Fibroblast of skin of back (primary cell): ENCODE measurements around the gene FLCN. TPM values are rescaled to one million over a fixed set of nuclear protein-coding genes. Genes with fewer than 3 reads are reported as not detected.
"Not testable (repeated sequence)": the region's sequence is repeated elsewhere in the genome, so short reads cannot be mapped to it uniquely, and the experiment has no call there.

Experiments
- DNase-seq: peaks from one replicate; pipeline ENCODE4 v3.0.0-alpha.2; 2013
- polyA plus RNA-seq, 2 experiments: library from polyadenylated mRNA; unstranded; fragments of 120-200 nt; gene quantifications; one replicate each; pipeline ENCODE4 v1.2.1, GENCODE V29; 2013; ENCODE audit not compliant: insufficient read length in 2 of 2

Gene FLCN, protein sequence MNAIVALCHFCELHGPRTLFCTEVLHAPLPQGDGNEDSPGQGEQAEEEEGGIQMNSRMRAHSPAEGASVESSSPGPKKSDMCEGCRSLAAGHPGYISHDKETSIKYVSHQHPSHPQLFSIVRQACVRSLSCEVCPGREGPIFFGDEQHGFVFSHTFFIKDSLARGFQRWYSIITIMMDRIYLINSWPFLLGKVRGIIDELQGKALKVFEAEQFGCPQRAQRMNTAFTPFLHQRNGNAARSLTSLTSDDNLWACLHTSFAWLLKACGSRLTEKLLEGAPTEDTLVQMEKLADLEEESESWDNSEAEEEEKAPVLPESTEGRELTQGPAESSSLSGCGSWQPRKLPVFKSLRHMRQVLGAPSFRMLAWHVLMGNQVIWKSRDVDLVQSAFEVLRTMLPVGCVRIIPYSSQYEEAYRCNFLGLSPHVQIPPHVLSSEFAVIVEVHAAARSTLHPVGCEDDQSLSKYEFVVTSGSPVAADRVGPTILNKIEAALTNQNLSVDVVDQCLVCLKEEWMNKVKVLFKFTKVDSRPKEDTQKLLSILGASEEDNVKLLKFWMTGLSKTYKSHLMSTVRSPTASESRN
- 16.2 TPM for polyA plus RNA-seq (2013, experiment 1 of 2; ENCODE audit: insufficient read length)
- 18.3 TPM for polyA plus RNA-seq (2013, experiment 2 of 2; ENCODE audit: insufficient read length)

DNA sequence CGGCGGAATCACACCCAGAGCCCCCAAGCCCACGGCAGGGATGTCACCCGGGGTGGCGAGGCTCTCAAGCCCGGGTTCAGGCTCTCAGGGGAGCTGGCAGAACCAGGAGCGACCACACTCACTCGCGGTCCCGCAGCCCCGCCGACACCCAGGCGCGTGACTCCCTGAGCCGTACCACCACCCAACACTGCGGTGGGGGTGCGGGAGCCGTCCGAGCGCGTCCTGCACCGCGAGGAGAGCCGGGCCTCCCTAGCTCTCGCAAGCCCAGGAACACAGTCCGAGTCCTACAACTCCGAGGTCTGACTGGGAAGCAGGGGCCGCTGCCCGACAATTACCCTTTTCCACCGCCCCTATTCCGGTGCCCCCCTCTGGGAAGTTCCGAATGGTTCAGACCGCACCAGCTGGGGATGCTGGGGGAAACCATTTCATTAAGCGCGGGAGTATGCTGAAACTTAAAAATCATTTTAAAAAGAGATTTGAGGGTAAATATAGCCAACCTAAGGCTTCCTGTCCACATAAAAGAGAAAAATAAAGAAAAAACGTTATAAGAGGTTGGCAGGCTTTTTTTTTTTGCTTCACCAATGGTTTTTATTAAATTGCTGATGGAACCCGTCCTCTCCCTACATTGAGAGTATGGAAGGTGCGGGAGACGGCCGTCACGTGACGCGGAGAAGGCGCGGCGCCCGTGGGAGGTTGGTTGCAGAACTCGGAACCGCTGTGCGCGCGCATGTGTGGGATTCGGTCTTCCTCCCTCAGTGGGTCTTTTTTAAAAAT, at the start of gene FLCN:
FLCN (minus strand) TSS at position 143 of the 774 bp plus-strand sequence. CDS start 9,031 bp downstream, outside the sequence.
- peak; percentile 84 for DNase-seq

DNA sequence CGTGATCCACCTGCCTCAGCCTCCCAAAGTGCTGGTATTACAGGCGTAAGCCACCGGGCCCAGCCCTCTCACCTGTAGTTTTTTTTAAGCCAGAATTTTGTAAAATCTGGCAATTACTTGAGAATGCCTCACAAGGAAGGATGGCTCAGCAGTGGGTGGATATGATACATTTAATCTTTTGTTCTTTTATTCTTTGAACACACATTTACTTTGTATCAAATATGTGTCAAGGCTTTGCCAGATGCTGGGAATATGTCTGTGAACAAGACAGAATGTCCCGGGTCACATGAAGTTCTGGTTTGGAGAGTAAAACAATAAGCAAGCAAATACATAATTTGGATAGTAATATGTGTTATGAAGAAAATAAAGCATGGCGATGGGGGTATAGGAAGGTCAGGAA, 49.0 kb upstream of the FLCN start:
- no peak for DNase-seq

DNA sequence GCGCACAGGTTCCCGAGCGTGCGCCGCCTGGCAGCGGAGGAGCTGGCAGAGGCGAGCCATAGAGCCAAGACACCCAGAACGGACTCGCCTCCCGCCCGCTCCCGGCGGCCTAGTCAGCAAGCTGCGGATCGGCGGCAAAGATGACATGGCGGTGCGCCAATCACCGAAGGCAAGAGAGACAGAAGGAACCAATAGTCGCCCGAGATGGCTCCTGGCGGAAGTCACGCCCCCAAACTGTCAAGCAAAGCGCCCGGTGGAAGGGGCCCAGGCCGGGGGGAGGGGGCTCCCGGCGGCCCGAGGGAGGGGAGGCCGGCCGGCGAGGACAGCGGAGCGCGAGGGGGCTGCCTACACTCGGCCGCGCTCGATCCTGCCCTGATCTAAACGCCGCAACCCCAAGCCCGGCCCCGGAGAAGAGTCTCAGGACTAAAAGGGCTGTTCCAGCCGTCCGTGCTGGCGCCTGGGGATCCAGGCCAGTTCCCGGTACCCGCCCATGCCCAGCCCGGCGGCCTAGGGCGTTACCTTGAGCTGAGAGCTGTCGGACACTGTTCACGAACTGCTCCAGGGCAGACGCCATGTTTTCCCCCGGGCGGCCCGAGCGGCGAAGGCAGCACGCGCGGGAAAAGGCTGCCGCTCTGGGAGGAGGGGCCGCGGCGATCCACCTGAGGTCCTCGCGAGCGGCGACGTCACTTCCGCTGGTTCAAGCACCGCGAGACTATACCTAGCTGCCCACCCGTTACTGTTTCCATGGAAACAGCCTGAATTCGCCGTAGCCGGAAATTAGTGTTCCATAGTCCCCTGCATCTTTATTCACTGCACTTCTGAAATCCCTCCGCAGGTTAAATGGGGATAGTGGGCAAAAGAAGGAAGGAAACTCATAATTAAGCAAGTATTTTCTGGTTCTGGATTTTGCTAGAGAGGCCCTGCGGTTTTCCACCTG, 43.9 kb upstream of the FLCN start, which contains the start of gene COPS3:
COPS3 (minus strand) TSS at position 634 of the 937 bp plus-strand sequence; CDS start at position 574, 60 bp downstream.
- peak; percentile 98 for DNase-seq

DNA sequence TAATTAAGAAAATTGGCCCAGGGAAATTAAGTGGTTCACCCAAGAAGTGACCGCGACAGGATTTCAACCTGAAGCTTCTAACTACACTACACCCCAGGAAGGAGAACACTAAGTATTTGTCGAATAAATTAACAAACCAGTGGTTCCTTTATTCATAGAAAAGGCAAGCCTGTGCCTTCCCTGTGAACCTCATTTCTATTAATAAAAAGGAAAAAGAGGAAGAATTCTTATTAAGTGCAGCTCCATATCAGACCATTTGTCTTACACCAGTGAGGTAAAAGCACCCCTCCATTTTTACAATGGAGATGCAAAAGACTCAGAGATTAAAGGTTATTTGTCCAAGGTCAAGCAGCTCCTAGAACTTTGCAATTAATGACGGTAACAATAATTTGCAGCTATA, 42.3 kb upstream of the FLCN start:
- DNase-seq = no peak

DNA sequence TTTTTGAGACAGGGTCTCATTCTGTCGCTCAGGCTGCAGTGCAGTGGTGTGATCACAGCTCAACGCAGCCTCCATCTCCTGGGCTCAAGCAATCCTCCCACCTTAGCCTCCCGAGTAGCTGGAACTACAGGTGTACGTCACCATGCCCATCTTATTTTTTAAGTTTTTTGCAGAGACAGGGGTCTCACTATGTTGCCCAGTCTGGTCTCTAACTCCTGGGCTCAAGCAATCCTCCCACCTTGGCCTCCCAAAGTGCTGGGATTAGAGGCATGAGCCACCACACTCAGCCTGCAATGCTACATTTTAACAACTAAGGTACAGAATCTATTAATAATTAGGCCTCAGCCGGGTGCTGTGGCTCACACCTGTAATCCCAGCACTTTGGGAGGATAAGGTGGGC, 40.5 kb upstream of the FLCN start:
- DNase-seq = not testable (repeated sequence)

DNA sequence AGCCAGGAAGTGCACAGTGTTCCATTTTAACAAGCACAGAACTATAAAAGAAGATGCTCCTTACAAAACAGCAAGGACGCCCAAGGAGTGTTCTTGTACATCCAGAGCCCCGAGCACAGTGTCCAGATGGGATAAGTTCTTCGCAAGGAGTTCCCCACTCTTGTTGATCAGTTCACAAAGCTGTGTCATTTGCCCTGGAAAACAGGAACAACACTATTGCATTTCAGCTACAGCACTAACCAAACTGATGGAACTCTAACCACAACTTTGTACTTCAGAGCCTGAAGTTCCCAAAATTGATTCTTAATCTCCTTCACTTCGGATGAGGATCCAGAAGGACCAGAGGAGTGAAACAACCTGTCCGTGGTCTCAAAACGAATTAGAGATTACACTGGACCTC, 39.0 kb upstream of the FLCN start:
- DNase-seq = no peak

DNA sequence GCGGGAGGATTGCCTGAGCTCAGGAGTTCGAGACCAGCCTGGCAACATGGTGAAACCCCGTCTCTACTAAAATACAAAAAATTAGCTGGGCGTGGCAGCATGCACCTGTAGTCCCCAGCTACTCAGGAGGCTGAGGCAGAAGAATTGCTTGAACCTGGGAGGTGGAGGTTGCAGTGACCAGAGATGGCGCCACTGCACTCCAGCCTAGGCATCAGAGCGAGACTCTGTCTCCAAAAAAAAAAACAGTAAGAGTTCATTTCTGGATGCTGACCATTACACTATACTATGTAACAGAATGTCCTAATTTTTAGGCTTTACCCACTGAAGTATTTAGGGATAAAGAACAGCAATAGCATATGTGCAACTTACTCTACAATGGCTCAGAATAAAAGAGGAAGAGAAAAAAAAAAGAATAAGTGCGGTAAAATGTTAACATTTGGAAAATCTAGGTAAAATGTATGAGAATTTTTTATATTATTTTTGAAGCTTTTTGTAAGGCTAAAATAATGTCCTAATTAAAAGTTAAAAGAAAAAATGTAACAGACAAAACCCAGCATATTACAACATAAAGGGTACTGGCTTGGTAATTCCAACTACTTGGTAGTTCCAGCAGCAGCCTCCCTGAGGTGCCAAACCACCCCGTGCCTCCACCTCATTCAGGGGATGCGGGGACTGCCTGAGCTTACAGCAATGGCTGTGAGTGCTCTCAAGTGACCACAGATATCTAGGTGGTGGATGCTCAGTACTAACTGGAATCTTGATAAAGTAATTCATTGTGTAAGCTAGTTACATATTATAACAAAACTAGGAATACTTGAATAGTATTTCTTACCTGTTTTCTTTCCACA, 33.2 kb upstream of the FLCN start:
- peak; percentile 6 for DNase-seq

DNA sequence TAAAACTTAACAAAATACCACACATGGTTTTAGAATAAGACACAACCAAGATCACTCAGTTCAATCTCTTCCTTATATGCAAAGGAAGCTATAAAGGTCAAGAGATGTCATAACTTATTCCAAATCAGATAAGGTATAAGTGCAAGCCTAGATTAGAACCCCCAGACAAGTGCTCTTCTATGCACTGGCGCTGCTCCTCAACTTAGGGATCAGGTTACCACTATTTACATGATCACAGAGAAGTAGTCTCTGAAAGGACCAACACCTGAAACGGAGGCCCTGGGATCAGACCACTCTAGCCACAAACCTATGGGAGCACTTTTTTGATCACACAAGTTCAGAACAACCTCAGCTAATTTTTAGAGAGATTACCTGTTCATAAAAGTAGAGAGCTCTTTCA, 27.5 kb upstream of the FLCN start:
- DNase-seq = no peak

DNA sequence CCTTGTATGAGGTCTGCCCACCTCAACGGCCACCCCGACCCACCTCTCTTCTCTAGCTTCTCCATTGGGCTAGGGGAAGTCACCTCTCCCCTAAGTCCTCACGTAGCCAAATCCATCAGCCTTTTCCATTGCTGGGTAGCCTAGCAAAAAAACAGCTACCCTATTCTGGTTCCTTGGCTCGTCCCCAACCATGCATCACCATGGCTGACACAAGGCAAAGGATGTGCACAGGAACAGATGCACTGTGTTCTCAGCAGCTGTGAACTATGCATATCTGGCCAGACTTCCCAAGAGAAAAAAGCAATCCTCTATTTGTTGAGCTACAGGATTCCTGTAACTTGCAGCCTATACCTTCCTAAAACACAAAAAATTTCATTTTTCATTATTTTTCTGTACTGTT, 22.0 kb upstream of the FLCN start:
- no peak for DNase-seq

DNA sequence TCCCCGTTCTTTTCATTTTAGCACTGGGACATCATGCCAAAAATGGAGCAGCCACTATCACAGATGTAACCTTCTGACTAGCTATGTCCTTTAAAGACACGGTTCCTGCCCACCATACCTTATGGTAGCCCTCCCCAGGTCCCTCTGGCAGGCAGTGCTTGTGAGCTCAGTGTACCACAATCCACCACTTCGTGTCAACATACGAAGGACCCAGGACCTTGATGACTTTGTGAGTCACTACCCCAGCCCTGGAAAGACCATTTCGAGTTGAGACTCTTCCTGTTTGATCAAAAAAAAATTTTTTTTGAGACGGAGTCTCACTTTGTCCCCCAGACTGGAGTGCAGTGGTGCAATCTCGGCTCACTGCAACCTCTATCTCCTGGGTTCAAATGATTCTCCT, 21.0 kb upstream of the FLCN start:
- DNase-seq = no peak

DNA sequence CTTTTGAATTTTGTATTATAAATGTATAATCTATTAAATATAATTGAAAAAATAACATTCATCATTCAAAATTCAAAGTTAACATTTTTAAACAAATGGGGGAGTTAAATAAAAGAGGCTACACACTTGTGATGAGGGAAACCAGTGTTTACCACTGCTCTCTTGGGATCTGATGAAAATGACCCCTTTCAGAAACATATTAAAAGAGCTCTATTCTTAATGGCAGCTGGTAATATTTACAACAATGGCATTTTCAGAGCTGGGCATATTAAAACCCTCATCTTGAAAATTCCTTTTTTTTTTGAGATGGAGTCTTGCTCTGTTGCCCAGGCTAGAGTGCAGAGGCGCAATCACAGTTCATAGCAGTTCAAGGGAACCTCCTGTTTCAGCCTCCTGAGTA, 19.3 kb upstream of the FLCN start:
- DNase-seq = no peak

DNA sequence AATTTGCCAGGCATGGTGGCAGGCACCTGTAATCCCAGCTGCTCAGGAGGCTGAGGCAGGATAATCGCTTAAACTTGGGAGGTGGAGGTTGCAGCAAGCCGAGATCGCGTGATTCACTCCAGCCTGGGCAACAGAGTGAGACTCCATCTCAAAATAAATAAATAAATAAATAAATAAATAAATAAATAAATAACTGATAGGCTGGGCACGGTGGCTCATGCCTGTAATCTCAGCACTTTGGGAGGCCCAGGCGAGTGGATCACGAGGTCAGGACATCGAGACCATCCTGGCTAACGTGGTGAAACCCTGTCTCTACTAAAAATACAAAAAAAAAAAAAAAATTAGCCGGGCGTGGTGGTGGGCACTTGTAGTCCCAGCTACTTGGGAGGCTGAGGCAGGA, 18.7 kb upstream of the FLCN start:
- not testable (repeated sequence) for DNase-seq

DNA sequence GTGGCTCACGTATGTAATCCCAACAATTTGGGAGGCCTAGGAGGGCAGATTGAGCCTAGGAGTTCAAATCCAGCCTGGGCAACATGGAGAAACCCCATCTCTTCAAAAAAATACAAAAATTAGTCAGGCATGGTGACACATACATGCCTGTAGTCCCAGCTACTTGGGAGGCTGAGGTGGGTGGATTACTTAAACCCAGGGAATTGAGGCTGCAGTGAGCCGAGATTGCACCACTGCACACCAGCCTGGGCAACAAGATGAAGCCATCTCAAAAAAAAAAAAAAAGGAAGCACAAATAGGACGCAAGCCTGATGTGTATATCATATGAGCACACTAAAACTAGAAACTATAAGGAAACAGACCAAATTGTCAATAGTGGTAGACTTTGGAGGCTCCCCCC, 17.1 kb upstream of the FLCN start:
- no peak for DNase-seq

DNA sequence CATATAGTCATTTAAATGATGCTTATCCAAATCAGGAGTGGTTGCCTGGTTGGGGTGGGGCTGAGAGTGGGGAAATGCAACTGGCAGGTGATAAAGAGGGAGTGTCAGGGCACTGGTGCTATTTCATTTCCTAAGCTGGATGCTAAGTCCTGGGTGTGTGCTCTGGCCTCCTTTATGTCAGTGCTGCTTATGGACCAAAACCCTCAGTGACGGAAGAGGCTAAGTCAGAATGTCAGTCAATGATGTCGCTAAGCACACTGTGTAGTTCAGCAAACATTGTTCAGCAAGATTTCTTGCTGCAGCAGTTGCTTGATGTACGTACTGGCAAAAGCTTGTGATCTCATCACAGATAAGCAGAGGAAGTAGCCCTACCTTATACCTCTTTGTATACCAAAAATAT, 16.4 kb upstream of the FLCN start:
- DNase-seq = no peak

DNA sequence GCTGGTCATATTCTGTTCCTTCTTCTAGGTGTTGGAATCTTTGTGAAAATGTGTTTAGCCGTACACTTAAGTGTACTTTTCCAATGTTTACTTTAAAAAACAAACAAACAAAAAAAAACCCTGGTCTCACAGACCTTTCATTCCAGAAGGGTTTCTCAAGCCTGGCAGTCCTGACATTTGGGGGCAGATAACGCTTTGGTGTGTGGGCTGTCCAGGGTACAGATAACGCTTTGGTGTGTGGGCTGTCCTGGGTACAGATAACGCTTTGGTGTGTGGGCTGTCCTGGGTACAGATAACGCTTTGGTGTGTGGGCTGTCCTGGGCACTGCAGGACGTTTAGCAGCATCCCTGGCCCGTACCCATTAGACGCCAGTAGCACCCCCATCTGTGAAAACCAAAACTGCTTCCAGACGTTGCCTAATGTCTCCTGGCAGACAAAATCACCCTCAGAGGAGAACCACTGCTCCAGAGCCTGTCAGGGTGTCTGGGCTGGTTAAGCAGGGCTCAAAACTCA, 15.2 kb upstream of the FLCN start:
- DNase-seq = no peak

DNA sequence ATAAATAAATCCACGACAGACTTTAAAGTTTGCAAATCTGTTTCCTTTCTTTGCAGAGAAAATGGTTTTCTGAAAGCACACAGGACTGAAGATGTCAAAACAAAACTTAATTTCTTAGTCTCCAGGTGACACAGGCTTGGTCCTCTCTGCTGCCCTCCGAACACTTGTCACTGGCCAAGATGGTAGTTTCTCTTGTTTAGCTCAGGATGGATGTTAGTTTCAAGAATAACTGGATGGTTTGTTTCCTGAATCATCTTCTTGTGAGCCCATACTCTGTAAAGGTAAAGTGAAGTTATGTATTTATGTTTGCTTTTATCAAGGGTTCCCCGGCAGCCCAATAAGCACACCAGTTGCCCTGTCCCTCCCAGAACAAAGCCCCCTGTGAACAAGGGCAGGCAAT, 9.9 kb upstream of the FLCN start:
- no peak for DNase-seq

DNA sequence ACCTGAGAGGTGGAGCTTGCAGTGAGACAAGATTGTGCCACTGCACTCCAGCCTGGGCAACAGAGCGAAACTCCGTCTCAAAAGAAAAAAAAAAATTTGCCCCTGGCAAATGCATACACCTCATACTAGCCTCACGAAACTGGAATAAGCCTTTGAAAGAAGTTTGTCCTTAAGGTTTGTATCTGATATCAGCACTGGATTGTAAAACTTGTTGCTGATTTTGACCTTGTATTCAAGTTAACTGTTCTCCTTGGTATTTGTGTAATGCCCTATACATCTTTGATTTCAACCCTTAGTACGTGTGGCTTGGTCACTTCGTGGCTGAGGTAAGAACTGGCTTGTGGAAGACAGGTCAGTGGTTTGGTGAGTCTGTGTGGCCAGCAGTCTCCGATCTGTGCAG, 6.2 kb upstream of the FLCN start:
- no peak for DNase-seq

DNA sequence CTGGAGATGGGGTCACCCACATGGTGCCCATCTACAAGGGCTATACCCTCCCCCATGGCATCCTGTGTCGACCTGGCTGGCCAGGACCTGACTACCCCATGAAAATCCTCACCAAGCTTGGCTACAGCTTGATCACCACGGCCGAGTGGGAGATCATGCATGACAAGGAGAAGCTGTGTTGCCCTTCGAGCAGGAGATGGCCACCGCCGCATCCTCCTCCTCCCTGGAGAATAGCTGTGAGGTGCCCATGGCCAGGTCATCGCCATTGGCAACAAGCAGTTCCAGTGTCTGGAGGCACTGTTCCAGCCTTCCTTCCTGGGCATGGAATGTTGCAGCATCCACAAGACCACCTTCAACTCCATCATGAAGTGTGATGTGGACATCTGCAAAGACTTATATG, 5.3 kb upstream of the FLCN start:
- no peak for DNase-seq

DNA sequence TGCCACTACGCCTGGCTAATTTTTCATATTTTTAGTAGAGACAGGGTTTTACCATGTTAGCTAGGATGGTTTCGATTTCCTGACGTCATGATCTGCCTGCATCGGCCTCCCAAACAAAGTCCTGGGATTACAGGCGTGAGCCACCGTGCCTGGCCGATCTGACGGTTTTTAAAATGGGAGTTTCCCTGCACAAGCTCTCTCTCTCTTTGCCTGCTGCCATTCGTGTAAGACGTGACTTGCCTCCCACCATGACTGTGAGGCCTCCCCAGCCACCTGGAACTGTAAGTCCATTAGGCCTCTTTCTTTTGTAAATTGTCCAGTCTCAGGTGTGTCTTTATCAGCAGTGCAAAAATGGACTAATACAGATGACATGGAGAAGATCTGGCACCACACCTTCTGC, 4.7 kb upstream of the FLCN start:
- DNase-seq = no peak

DNA sequence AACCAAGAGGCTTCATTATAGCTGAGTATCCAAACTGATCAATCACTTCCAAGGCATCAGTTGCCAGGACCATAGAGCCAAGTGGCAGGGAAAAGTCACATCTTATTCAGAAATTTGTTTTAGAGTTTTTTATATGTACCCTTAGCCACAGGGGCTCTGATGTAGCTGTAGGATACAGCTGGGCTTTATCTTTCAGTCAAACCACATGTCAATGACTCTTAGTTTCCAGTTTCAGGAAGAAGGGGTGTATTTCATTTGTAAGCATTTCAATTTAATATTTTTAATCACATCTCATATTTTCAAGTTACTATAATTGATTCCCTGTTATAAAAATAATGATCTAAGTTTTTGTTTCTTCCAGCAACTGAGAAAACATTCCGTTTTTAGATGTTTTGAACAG, 2.9 kb upstream of the FLCN start:
- no peak for DNase-seq
